MG63 (cell line): Measurements from ENCODE around the gene CAMK1G. TPM values are rescaled to one million over a fixed set of nuclear protein-coding genes. Genes with fewer than 3 reads are reported as not detected.

ENCODE experiments used
- DNase-seq: peaks from one replicate; pipeline ENCODE4 v3.0.0-alpha.2; 2020
- H3K27me3 ChIP-seq: fragments of 250-450 bp; sonication (Bioruptor Pico); 2 replicates; pipeline ENCODE4 v1.5.1; 2020; ENCODE audit warnings: mild to moderate bottlenecking, moderate library complexity
- H3K36me3 ChIP-seq: fragments of 250-450 bp; sonication (Bioruptor Pico); 2 replicates; pipeline ENCODE4 v1.5.1; 2020; ENCODE audit warnings: mild to moderate bottlenecking, moderate library complexity
- H3K4me3 ChIP-seq: fragments of 250-450 bp; sonication (Bioruptor Pico); 2 replicates; pipeline ENCODE4 v1.5.1; 2020; ENCODE audit warnings: mild to moderate bottlenecking, moderate library complexity
- H3K9me3 ChIP-seq: fragments of 250-450 bp; sonication (Bioruptor Pico); 2 replicates; pipeline ENCODE4 v1.5.1; 2020; ENCODE audit warnings: mild to moderate bottlenecking, moderate library complexity
- total RNA-seq: library from RNA; depleted of rRNA; stranded (reverse); fragments of >200 nt; shearing (Covaris generic); gene quantifications from 2 replicates; pipeline ENCODE4 v1.2.3, GENCODE V29; 2014; ENCODE audit warnings: low replicate concordance

CAMK1G gene
- total RNA-seq, 1 experiment from 2014 or later, result not detected

- no peaks in the 10 kb centered on the region for H3K36me3 ChIP-seq
These were observed 52.3 kb downstream of the CAMK1G start for GRCh38 chr1:209635850-209636249.

GRCh38 chr1:209641832-209642172 is 58.3 kb downstream of the CAMK1G start:
- Histone ChIP-seq H3K4me3 (no peak overlapping the region), H3K36me3 (no peaks in the 10 kb centered on the region), H3K9me3 (no peaks in the 10 kb centered on the region), H3K27me3 (no peaks in the 10 kb centered on the region)
- DNase-seq, result no peak

More at GRCh38 chr1:209635850-209636249, 52.3 kb downstream of the CAMK1G start:
- Histone ChIP-seq H3K9me3 (no peaks in the 10 kb centered on the region), H3K27me3 (no peaks in the 10 kb centered on the region), H3K4me3 (no peak overlapping the region)
- DNase-seq, result no peak

- H3K9me3 ChIP-seq, result no peaks in the 10 kb centered on the region
- no peak for DNase-seq
- no peaks in the 10 kb centered on the region for H3K36me3 ChIP-seq
- H3K4me3 ChIP-seq, result no peak overlapping the region
- H3K27me3 ChIP-seq, result no peaks in the 10 kb centered on the region
These were observed 59.3 kb downstream of the CAMK1G start for GRCh38 chr1:209642816-209643215.

DNA sequence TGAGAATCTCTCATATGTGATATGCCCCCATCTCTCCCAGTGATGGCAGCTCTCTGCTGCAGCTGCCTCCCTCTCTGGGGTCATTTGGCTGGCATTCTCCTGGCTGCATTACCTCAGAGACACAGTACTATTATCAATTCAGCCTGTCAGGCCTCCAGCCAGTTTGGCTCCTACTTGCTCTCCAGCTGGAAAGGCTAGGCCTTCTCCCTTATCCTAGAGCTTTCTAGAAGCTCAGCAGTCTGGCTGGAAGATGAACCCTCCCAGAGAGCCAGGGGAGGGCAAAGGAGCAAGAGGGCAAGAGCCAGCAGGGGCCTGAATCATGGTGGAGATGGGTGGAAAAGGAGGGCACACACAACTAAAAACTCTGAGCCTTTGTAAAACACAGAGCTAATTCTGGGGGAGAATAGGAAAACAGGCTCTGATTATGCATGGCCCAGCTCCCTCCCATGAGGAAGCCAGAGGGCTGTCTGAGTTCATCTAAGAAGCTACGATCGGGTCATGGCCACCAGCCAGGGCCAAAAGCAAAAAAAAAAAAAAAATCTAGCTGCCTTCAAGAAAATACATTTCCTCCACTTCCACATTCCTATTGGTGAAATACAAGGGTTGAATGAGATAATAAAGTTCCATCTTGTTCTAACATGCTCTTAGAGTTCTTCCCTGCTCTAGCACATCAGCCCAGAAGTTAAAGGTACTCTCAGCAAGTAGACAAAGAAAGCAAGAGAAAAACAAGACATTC is 59.9 kb downstream of the CAMK1G start:
- Histone ChIP-seq H3K27me3 (no peaks in the 10 kb centered on the region), H3K9me3 (no peaks in the 10 kb centered on the region), H3K36me3 (no peaks in the 10 kb centered on the region), H3K4me3 (no peak overlapping the region)
- peak; percentile 39 for DNase-seq

GRCh38 chr1:209645574-209646452 is 62.3 kb downstream of the CAMK1G start:
- Histone ChIP-seq H3K9me3 (no peaks in the 10 kb centered on the region), H3K36me3 (no peaks in the 10 kb centered on the region), H3K27me3 (no peaks in the 10 kb centered on the region), H3K4me3 (no peak overlapping the region)
- DNase-seq, result no peak

DNA sequence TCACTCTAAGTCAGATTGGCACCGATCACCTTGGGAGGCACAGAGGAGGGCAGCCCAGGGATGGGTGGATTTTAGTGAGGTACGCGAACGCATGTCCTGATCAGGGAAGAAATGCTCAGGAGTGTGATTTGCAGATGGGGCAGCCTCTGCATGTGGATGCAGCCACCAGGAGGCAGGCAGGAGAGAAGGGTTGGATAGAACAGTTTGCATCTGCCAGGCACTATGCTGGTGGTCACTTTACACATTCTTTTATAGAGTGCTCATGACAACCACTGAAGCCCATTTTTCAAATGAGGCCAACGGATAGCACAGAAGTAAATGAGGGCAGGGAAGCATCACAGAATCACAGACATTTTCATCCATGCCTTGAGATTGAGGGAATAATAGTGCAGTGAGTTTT is 63.0 kb downstream of the CAMK1G start:
- DNase-seq, result no peak

DNA sequence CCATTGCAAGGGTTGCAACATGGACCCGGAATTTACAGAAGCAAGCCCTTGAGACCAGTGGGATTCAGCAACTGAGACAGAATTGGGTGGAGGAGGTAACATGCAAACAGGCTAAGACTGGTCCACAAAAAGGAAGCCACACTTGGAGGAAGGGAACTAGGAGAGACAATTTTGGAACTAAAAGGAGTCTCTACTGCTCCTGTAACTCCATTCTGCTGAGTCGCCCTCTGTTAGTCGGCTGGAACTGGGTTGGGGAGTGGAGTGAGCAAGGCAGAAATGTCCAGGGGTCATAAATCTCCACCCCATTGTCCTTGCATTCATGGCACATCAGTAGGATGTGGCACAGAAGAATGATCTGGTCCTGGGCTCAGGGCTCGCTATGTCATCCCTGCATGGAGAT is 63.6 kb downstream of the CAMK1G start:
- H3K9me3 ChIP-seq, result no peaks in the 10 kb centered on the region
- no peaks in the 10 kb centered on the region for H3K27me3 ChIP-seq
- DNase-seq, result no peak
- H3K36me3 ChIP-seq, result no peaks in the 10 kb centered on the region
- no peak overlapping the region for H3K4me3 ChIP-seq

More for the DNA sequence above, 63.0 kb downstream of the CAMK1G start:
- Histone ChIP-seq H3K27me3 (no peaks in the 10 kb centered on the region), H3K9me3 (no peaks in the 10 kb centered on the region), H3K4me3 (no peak overlapping the region), H3K36me3 (no peaks in the 10 kb centered on the region)

GRCh38 chr1:209648346-209648745 is 64.8 kb downstream of the CAMK1G start:
- Histone ChIP-seq H3K27me3 (no peaks in the 10 kb centered on the region), H3K36me3 (no peaks in the 10 kb centered on the region), H3K9me3 (no peaks in the 10 kb centered on the region), H3K4me3 (no peak overlapping the region)
- DNase-seq, result no peak

GRCh38 chr1:209648931-209649776 is 65.6 kb downstream of the CAMK1G start:
- Histone ChIP-seq H3K36me3 (no peaks in the 10 kb centered on the region), H3K27me3 (no peaks in the 10 kb centered on the region), H3K4me3 (no peak overlapping the region), H3K9me3 (no peaks in the 10 kb centered on the region)
- peak; percentile 56 for DNase-seq

DNA sequence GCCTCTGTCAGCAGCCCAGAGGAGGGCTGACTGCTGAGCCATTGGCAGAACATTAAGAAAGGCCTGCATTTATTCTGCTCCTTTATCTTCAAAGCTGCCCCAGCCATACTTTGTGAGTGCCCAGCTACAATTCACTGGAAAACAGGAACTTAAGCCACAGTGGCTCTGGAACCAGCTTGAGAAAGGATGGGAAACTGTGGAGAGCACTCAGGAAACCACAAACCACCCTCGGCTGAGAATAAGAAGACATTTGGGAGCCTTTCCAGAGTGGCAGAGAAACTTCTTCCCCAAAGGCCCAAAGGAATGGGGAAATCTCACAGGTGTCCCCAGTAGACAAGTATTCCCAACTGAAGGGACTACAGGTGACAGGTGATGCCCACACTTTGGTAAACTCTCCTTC is 66.9 kb downstream of the CAMK1G start:
- Histone ChIP-seq H3K9me3 (no peaks in the 10 kb centered on the region), H3K36me3 (no peaks in the 10 kb centered on the region), H3K27me3 (no peaks in the 10 kb centered on the region), H3K4me3 (no peak overlapping the region)
- DNase-seq, result no peak

DNA sequence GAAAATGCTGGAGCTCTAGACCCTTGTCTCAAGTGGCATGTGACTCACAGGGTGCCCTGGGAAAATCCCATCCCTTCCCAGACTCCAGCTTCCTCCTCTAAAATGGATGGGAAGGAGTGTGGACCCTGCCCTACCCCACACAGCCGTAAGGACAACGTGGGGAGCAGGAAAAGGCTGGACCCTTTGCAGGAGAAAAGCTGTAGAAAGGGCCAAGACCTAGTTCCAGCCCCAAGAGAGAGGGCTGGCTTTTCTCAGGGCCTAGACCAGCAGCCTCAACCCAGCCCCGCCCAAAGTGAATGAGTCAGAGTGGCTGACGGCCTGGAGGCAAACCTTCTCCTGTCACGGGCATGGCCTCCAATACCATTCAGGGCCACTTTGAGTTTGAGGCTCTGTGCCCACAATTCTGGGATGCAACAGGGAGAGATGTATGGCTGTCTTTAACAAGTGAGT is 67.6 kb downstream of the CAMK1G start:
- peak; percentile 94 for DNase-seq
- no peaks in the 10 kb centered on the region for H3K9me3 ChIP-seq

GRCh38 chr1:209652121-209652735 is 68.7 kb downstream of the CAMK1G start, which contains the start of gene LAMB3:
Gene LAMB3 (minus strand): TSS chr1:209652425. CDS start chr1:209650944, 1,481 bp downstream.
- no peaks in the 10 kb centered on the region for H3K27me3 ChIP-seq
- no peaks in the 10 kb centered on the region for H3K9me3 ChIP-seq
- no peak for DNase-seq
- H3K36me3 ChIP-seq, result no peaks in the 10 kb centered on the region
- no peak within 1 kb of the TSS for H3K4me3 ChIP-seq

More for the DNA sequence above, 67.6 kb downstream of the CAMK1G start:
- Histone ChIP-seq H3K36me3 (no peaks in the 10 kb centered on the region), H3K4me3 (no peak overlapping the region), H3K27me3 (no peaks in the 10 kb centered on the region)

DNA sequence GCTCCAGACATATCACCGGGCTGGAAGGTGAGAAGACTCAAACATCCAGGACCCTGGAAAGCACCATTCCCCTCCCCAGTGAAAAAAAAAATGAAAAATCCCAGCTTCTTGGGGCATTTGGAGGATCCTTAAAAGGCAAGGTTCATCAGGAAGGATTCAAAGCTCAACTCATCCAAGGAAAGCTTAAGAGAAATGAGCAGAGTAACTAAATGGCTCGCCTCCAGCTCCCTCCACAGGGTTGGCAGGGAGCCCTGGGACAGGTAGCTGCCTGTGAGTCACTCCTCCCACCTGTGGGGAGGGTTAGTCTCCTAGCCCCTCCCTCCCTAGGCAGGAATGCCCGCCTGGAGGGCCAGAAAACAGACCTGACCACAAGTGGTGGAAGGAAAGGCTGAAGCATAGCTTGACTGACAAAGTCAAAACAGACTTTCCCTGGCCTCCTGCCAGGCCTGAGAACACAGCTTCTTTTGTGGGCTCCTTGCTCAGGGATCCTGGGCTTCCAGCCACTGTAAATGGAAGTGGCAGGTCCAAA is 69.4 kb downstream of the CAMK1G start:
- no peak overlapping the region for H3K4me3 ChIP-seq
- H3K36me3 ChIP-seq, result no peaks in the 10 kb centered on the region
- no peaks in the 10 kb centered on the region for H3K27me3 ChIP-seq
- DNase-seq, result peak; percentile 73
- H3K9me3 ChIP-seq, result no peaks in the 10 kb centered on the region

GRCh38 chr1:209653915-209654351 is 70.4 kb downstream of the CAMK1G start:
- Histone ChIP-seq H3K4me3 (no peak overlapping the region), H3K36me3 (no peaks in the 10 kb centered on the region)

GRCh38 chr1:209655411-209656231 is 72.1 kb downstream of the CAMK1G start:
- H3K9me3 ChIP-seq, result no peaks in the 10 kb centered on the region
- no peak overlapping the region for H3K4me3 ChIP-seq
- H3K27me3 ChIP-seq, result no peaks in the 10 kb centered on the region
- DNase-seq, result no peak
- no peaks in the 10 kb centered on the region for H3K36me3 ChIP-seq

More at GRCh38 chr1:209653915-209654351, 70.4 kb downstream of the CAMK1G start:
- Histone ChIP-seq H3K9me3 (no peaks in the 10 kb centered on the region), H3K27me3 (no peaks in the 10 kb centered on the region)
- DNase-seq, result no peak
